IMR-90 (cell line): ENCODE results near the gene CDK2AP2. TPM values are rescaled to one million over a fixed set of nuclear protein-coding genes. Genes with fewer than 3 reads are reported as not detected.

Experiments used
- ATAC-seq: fragments of 200-7000 bp; cut with Tn5 transposase; 2 replicates; pipeline ENCODE4 v1.9.1; 2020; ENCODE audit warnings: low read depth, mild to moderate bottlenecking, moderate library complexity
- BruUV-seq: library from RNA; stranded (reverse); fragments of 400-500 nt; replicated peaks from 2 replicates; lab custom pipeline; 2021; lab: Mats Ljungman, UMichigan
- CTCF ChIA-PET: fragments of 300-600 bp; formaldehyde crosslinking; extraction: SDS; loops from one replicate; lab custom pipeline; 2021; ENCODE audit warnings: antibody characterized with exemption; lab: Yijun Ruan, JAX
- POLR2A ChIA-PET: fragments of 300-600 bp; sonication (Branson Sonifier 250); formaldehyde crosslinking; loops from one replicate; lab custom pipeline; 2022; ENCODE audit warnings: antibody characterized with exemption; ENCODE audit not compliant: unreplicated experiment; lab: Charles Lee
- DNase-seq: peaks from one replicate; pipeline ENCODE4 v3.0.0; 2013
- H2AFZ ChIP-seq: replicated peaks from 2 replicates; pipeline ENCODE3; 2013; ENCODE audit warnings: low read length, mild to moderate bottlenecking; ENCODE audit not compliant: poor library complexity
- H2AK5ac ChIP-seq: 2 replicates; pipeline ENCODE4 v1.6.1; 2013; ENCODE audit warnings: low read depth, low read length, inconsistent platforms
- H2AK9ac ChIP-seq: replicated peaks from 2 replicates; pipeline ENCODE3; 2013; ENCODE audit warnings: mild to moderate bottlenecking, low read depth, low read length, moderate library complexity; ENCODE audit not compliant: poor library complexity
- H2BK120ac ChIP-seq: 2 replicates; pipeline ENCODE4 v1.6.1; 2013; ENCODE audit warnings: low read depth, low read length, inconsistent platforms
- H2BK15ac ChIP-seq: 3 replicates; pipeline ENCODE4 v1.6.1; 2013; ENCODE audit warnings: low read depth, low read length, inconsistent platforms
- H2BK20ac ChIP-seq: 2 replicates; pipeline ENCODE4 v1.6.1; 2013; ENCODE audit warnings: low read depth, mild to moderate bottlenecking, inconsistent platforms, low read length, moderate library complexity
- H2BK5ac ChIP-seq: 2 replicates; pipeline ENCODE4 v1.6.1; 2013; ENCODE audit warnings: mild to moderate bottlenecking, low read depth, low read length, inconsistent platforms; ENCODE audit not compliant: poor library complexity, severe bottlenecking
- H3K14ac ChIP-seq: replicated peaks from 2 replicates; pipeline ENCODE4 v1.6.1; 2013; ENCODE audit warnings: low read depth, low read length, inconsistent platforms
- H3K18ac ChIP-seq: 2 replicates; pipeline ENCODE4 v1.6.1; 2013; ENCODE audit warnings: low read depth, low read length, control low read depth
- H3K23ac ChIP-seq: 2 replicates; pipeline ENCODE4 v1.6.1; 2013; ENCODE audit warnings: low read depth, low read length, inconsistent platforms
- H3K27ac ChIP-seq: 2 replicates; pipeline ENCODE4 v1.5.1; 2013; ENCODE audit warnings: mild to moderate bottlenecking, control low read depth, low read length; ENCODE audit not compliant: insufficient read depth
- H3K27me3 ChIP-seq: 2 replicates; pipeline ENCODE4 v1.6.1; 2013; ENCODE audit warnings: low read length; ENCODE audit not compliant: control insufficient read depth, insufficient read depth
- H3K36me3 ChIP-seq: 2 replicates; pipeline ENCODE4 v1.6.1; 2013; ENCODE audit warnings: low read length, mixed read lengths; ENCODE audit not compliant: control insufficient read depth, insufficient read depth
- H3K4ac ChIP-seq: 2 replicates; pipeline ENCODE4 v1.6.1; 2013; ENCODE audit warnings: low read depth, low read length, inconsistent platforms
- H3K4me1 ChIP-seq: 2 replicates; pipeline ENCODE4 v1.6.1; 2013; ENCODE audit warnings: low read length, mixed read lengths; ENCODE audit not compliant: control insufficient read depth, insufficient read depth
- H3K4me2 ChIP-seq: 2 replicates; pipeline ENCODE4 v1.6.1; 2013; ENCODE audit warnings: low read depth, mild to moderate bottlenecking, control low read depth, low read length, moderate library complexity
- H3K4me3 ChIP-seq: 2 replicates; pipeline ENCODE4 v1.5.1; 2013; ENCODE audit warnings: low read depth, mild to moderate bottlenecking, control low read depth, low read length, moderate library complexity; ENCODE audit not compliant: insufficient read depth
- H3K56ac ChIP-seq: 2 replicates; pipeline ENCODE4 v1.6.1; 2013; ENCODE audit warnings: low read length, inconsistent platforms; ENCODE audit not compliant: insufficient read depth; ENCODE audit errors: extremely low read depth
- H3K79me1 ChIP-seq, 2 experiments: 2 replicates each; pipeline ENCODE4 v1.6.1; 2013; ENCODE audit warnings: low read length in 2 of 2, inconsistent platforms in 1 of 2, low read depth in 1 of 2
- H3K9ac ChIP-seq: 2 replicates; pipeline ENCODE4 v1.6.1; 2013; ENCODE audit warnings: low read depth, low read length, control low read depth
- H3K9me1 ChIP-seq: 2 replicates; pipeline ENCODE4 v1.6.1; 2013; ENCODE audit warnings: low read length, inconsistent platforms; ENCODE audit not compliant: insufficient read depth
- H3K9me3 ChIP-seq: 2 replicates; pipeline ENCODE4 v1.6.1; 2013; ENCODE audit warnings: low read length; ENCODE audit not compliant: control insufficient read depth, insufficient read depth
- H4K20me1 ChIP-seq: 2 replicates; pipeline ENCODE4 v1.6.1; 2013; ENCODE audit warnings: low read length, inconsistent platforms; ENCODE audit not compliant: insufficient read depth
- H4K5ac ChIP-seq: 2 replicates; pipeline ENCODE4 v1.6.1; 2013; ENCODE audit warnings: mild to moderate bottlenecking, low read depth, low read length, control low read depth
- H4K8ac ChIP-seq, 2 experiments: 2 replicates each; pipeline ENCODE4 v1.6.1; 2013; ENCODE audit warnings: low read depth in 2 of 2, low read length in 2 of 2, control low read depth in 1 of 2, inconsistent platforms in 1 of 2
- H4K91ac ChIP-seq: 2 replicates; pipeline ENCODE4 v1.6.1; 2013; ENCODE audit warnings: low read depth, low read length, inconsistent platforms; ENCODE audit not compliant: insufficient read depth
- CHD1 ChIP-seq: IDR thresholded peaks from 2 replicates; pipeline ENCODE4 v1.6.1; 2012; ENCODE audit warnings: low read depth, low read length, improper control_type of control experiment
- WGBS, 2 experiments: methylation state at CpG; one replicate each; pipeline versions ENCODE4 v1.1.5 to v1.1.7; 2013; ENCODE audit warnings: missing lambda C conversion rate in 2 of 2; ENCODE audit not compliant: insufficient read length in 1 of 2; ENCODE audit errors: extremely low coverage in 2 of 2; 5-methylcytosine and 5-hydroxymethylcytosine counted together
- dilution Hi-C: fragments of 300-500 bp; cut with HindIII; formaldehyde crosslinking; loops from one replicate; pipeline ENCODE4 v1.14.3; 2018; ENCODE audit warnings: low sequenced_read_pairs; ENCODE audit not compliant: unreplicated experiment
- in situ Hi-C: fragments of 300-500 bp; cut with MboI; formaldehyde crosslinking; loops from 3 replicates; pipeline ENCODE4 v1.14.3; 2019; ENCODE audit warnings: low sequenced_read_pairs, inconsistent platforms, mixed read lengths
- intact Hi-C: fragments of 100-400 bp; cut with micrococcal nuclease; formaldehyde crosslinking; loops from 2 replicates; pipeline ENCODE4 v1.10.0; 2022
- polyA plus RNA-seq, 3 experiments: library from polyadenylated mRNA; depleted of rRNA; stranded (reverse); fragments of >200 nt; gene quantifications; 2 replicates each; pipeline ENCODE4 v1.2.3, GENCODE V29; 2012; ENCODE audit warnings: low replicate concordance in 1 of 3
- total RNA-seq: library from RNA; depleted of rRNA; stranded (reverse); fragments of >200 nt; gene quantifications from 2 replicates; pipeline ENCODE4 v1.2.3, GENCODE V29; 2012

The CDK2AP2 gene
- total and polyA plus RNA-seq, 2 of the 4 experiments (the other 2 are of a cell fraction), result 8.1 to 44.7 TPM

GRCh38 chr11:67498544-67498972 lies 9.4 kb downstream of the CDK2AP2 start:
- Histone ChIP-seq H2BK120ac (no peak overlapping the region), H3K27ac (no peak overlapping the region), H2AFZ (peak overlapping the region; percentile 33), H4K91ac (no peak overlapping the region), H3K4me2 (no peak overlapping the region), H3K14ac (no peak overlapping the region), H3K23ac (no peak overlapping the region), H3K79me1 (peaks cover 4 to 18% of the 10 kb centered on the region in 2 experiments; a peak in 3 of 4 replicates), H4K8ac (no peak overlapping the region), H2AK5ac (no peak overlapping the region), H3K4ac (no peak overlapping the region), H4K20me1 (no peaks in the 10 kb centered on the region), H3K4me1 (no peaks in the 10 kb centered on the region), H3K27me3 (no peaks in the 10 kb centered on the region), H2AK9ac (no peak overlapping the region), H3K18ac (no peak overlapping the region), H3K9me3 (no peaks in the 10 kb centered on the region), H3K36me3 (peaks cover 32% of the 10 kb centered on the region), H2BK20ac (no peak overlapping the region), H2BK5ac (no peak overlapping the region), H3K4me3 (no peak overlapping the region), H3K9me1 (peaks cover 4% of the 10 kb centered on the region), H3K9ac (no peak overlapping the region), H4K5ac (no peak overlapping the region), H2BK15ac (no peak overlapping the region), H3K56ac (no peak overlapping the region)
- CTCF ChIA-PET, result no interaction called here
- ATAC-seq (no peak), DNase-seq (no peak)
- TF ChIP-seq CHD1, result no peak
- intact Hi-C loops (no loop called here), in situ Hi-C loops (no loop called here), dilution Hi-C loops (no loop called here)
- BruUV-seq, result no TSS peak
- 89% methylated on average over 13 of the region's 21 CpGs; no CpG with 5 or more reads in 1 of the 2 experiments for WGBS, 2 experiments
- POLR2A ChIA-PET, result no interaction called here
